CD4-positive, alpha-beta T cell treated with Interleukin-4 for 1 hour (primary cell): Measurements from ENCODE around the gene PPL.

Experiments used
- DNase-seq, 2 donors: peaks; one replicate each; pipeline ENCODE4 v3.0.0-alpha.2; 2020 to 2022

Gene PPL

DNA sequence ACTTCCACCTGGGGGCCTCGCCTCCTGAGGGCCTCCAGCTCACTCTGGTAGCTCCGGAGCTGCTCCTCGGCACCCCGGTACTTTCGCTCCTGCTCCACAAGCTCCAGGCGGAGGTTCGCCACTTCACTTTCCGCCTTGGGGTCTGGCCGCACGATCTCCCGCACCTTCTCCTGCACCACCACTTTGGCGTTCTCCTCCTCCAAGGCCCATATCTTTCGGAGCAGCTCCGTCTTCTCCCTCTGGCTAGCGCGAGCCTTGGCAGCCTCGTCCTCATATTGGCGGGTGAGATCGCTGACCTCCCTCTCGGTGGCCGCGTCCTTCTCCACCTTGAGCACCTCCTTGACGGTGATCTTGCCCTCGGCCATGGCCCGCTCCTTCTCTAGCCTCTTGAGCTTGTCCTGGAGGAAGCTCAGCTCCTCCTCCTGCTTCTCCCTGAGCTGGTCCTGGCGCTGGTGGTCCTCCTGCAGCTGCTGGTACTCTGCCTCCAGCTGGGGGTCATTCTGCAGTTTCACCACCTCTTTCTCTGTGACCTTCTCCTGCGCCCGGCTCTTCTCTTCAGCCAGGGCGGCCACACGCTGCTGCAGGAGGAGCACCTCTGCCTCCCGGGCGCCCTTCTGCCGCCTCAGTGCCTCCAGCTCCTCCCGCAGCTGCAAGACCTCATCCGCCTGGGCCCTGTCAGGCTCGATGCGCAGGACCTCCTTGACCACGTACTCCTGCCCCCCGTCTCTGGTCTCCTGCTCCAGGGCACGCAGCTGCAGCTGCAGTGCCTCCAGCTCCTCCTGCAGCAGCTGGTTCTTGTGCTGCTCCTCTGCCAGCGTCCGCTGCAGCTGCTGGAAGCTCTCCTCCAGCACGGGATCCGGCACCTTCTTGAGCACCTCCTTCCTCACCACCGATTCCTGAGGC, 51.7 kb downstream of the PPL start:
- DNase-seq, result no peak

DNA sequence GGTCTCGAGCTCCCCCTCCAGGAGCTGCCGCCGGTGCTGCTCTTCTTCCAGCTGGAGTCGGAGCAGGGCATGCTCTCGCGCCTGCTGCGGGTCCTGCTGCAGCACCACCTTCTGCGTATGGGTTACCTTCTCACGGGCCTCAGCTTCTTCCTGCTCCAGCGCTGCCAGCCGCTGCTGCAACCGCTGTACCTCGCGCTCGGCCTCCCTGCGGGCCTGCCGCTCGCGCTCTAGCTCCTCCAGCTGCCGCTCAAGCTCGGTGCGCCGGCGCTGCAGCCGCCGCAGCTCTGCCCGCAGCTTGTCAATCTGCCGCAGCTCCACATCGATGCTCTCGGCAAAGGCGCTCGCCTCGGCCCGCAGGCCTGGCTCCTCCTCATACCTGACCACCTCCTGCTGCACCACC, 52.7 kb downstream of the PPL start:
- DNase-seq, result no peak

DNA sequence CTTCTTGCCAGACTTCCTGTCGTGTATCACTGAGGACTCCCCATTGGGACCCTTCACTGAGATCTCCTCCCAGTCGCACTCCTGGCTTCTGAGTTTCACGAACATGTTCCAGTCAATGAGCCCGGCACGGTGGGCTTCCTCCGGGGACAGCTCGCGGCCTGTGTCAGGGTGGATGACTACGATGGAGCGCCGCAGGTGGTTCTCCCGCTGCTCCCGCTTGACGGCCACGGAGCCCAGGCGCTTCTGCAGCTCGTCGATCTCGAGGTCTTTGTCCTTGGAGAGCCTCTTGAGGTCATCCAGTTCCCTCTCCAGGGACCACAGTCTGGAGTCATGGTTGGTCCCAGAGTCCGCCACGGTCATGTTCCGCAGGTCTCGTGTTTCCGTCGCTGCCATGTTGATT, 53.4 kb downstream of the PPL start:
- no peak for DNase-seq

DNA sequence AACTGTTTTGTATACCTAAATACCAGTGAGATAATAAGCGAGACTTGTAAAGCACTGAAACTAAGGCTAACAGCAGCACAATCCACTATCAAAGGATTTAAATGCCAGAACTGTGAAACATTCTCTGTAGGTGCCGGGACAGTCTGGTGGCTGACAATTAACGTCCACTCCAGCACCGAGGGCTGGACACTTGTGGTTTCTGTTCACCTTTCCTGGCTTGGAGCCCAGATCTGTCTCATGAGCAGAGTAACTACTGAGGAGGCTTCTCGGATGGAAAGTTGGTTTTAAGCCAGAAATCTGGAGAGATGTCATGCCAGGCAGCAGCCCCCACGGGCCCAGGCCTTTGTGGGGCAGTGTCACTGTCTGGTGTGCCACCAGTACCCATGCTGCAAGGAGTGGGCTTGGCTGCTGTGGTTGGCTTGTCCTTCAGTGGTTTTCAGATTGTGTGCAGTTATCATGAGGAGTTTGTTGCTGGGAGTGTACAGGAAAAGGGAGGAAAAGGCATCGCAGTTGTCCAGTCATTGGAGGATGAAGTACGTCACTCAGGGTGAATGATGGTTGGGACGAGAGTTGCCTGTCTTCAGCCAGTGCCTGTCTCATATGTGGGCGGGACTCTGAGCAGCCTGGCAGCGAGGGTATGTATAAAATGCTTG, 54.2 kb downstream of the PPL start:
- DNase-seq, result no peak

DNA sequence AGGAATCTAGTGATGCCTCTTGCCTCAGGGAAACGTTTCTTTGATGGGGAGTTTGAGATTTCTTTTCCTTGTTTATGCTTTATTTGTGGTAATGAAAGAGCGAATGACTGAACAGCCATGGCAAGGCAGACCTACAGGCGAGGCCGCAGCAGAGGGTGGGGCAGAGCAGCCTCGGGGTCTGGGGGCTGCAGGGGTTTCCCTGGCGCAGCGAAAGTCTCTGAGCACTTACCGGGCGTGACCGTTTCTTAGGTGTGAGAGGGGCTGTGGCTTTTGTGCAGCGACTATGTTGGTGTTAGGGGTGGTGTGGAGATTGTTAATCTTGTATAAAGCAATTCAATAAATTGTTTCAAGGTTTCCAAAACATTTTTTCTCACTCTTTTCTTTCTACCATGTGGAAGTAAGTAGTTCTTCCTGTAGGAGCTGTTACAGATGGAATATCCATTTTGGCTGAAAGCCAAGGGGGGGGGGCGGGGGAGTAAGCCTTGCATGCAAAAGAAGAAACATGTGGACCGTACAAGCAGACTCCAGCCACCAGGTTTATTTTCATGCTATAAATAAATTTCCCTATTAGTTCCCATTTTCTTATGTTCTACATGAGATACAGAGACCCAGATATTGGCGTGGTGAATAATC, 54.8 kb downstream of the PPL start:
- DNase-seq, result no peak

DNA sequence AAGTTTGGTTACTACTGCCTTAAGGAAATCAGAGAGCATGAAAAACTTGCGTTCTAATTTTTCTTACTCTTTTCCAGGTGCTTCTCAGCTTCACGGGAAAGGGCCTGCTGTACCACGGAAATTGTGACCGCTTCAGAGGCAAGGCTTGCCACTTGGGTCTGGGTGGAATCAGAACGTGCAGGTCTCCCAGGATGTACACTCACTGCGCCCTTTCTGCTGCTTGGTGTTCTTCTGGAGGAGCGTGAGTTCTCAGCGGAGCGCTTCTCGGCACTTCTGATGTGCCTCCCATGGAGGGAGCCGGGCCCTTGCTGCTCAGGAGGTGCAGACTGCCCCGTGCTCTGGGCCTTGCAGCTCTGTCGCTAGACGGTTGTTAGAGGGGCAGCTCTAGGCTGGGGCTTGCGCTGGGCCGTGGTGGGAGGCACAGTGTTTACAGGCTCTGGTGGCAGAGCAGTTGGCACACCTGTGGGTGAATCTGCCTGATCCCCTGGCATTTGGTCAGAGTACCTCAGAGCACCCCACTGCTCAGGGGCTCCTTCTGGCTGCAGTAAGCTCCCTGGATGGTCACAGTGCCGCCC, 56.9 kb downstream of the PPL start:
- DNase-seq, result no peak

DNA sequence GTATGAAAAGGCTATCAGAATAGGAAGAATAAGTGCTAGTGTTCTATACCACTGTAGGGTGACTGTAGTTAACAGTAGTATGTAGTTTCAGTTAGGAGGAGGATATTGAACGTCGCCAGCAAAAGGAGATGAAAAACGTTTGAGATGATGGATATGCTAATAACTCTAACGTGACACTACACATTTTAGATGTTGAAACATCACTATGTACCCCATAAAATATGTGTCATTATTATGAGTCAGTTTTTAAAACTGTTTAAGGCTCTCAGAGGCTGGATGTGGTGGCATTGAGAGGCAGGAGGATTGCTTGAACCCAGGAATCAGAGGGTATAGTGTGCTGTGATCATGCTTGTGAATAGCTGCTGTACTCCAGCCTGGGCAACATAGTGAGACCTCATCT, 57.9 kb downstream of the PPL start:
- no peak for DNase-seq

DNA sequence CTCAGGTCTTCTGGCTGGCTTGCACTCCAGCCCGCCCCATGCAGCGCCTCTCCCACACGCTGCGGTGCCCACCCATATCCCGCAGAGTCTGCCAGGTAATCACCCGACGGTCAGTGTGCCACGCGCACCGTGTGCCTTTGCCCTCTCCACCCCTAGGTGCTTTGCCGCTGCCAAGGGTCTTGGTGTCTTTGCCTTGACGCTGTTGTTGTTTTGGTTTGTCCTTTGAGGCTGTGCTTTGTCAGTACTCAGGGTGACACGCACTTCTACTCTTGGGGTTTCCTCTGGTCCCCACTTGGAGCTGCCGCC, 59.6 kb downstream of the PPL start:
- DNase-seq, result no peak

DNA sequence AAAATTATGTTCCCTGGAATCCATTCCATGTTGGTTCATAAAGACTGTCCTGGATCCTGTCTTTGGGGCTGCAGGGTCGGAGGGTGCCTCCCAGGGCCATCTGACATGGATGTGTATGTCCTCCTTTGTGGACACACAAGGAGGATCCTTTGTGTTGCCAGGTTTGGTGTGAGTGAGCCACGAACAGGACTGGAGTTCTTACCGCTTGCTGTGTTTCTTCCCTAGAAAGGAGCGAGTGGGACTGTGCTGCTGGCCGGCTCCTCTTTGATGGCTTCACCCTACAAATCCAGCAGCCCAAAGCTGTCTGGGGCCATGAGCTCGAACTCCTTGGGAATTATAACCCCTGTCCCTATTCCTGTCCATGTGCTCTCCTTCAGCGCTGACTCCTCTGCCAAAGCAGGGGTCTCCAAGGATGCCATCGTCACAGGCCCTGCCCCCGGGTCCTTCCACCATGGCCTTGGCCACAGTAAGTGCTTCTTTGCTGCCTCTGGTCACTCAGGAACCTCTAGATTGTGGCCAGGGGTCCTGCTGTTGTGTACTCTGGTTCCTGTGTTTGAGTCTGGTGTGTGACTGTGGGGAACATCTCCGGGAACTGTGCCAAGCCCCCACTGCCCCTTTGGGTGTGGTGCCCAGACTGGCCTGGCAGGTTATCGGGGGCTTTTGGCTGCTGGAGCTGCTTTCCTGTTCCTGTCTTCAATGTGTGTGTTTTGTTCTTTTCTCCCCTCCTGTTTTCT, 60.1 kb downstream of the PPL start:
- no peak for DNase-seq

DNA sequence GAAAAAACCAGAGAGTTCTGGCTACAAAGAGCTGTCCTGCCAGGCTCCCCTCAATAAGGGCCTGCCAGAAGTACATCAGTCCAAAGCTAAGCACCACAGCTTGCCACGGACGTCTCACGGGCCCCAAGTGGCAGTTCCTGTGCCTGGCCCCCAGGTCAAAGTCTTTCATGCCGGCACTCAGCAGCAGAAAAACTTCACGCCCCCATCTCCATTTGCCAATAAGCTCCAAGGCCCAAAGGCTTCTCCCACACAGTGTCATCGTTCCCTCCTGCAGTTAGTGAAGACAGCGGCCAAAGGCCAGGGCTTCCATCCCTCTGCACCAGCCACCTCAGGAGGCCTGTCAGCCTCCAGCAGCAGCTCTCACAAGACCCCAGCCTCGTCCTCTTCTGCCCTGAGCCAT, 62.3 kb downstream of the PPL start:
- DNase-seq, result no peak

DNA sequence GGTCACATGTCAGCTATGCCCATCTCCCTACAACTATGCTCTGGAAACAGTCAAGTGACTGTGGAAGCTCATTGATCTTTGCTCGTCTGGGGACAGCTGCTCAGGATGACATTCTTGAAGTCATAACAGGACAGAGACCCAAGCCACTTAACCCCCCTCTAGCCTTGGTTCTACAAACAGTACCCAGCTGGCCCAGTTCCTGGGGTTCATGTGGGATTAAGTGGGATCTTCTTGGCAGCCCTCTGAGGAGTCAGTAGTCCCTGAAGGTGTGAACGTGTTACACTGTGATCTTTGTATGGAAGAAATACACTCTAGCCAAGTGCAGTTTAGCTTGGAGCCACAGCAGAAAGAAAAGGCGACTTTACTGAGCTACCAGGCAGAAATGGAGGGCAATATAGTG, 63.9 kb downstream of the PPL start:
- DNase-seq, result no peak

DNA sequence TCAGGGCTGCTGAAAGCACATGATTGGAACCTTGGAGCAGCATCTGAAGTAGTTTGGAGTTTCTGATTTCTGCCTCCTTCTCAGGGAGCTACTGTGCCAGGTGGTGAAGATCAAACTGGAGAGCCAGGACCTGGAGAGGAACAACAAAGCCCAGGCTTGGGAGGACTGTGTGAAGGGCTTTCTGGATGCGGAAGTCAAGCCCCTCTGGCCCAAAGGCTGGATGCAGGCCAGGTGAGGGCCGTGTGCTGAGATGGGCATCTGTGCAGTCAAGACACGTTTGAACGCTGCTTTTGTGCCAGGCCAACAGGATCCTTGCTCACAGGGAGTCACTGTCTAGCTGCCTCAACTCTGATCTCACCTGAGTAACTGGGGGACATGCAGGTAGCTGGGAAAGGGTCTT, 65.9 kb downstream of the PPL start:
- DNase-seq, result no peak

DNA sequence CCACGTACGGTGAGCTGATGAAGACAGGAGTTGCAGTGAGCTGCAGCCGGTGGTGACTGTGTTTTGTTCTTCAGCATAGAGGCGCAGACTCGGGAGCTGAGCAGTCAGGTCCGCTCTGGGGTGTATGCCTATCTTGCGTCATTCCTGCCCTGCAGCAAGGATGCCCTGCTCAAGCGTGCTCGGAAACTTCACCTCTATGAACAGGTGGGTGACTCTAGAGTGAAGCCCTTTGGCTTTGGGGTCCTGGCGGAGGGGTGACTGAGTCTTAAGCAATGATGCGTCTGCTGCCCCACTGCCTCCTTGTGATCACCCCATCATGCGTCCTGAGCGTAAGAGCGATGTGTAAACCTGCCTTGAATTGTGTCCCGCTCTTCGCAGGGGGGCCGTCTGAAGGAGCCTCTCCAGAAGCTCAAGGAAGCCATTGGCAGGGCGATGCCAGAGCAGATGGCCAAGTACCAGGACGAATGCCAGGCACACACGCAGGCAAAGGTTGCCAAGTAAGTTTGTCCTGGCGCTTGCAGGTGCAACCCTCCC, 66.7 kb downstream of the PPL start:
- DNase-seq, result no peak

DNA sequence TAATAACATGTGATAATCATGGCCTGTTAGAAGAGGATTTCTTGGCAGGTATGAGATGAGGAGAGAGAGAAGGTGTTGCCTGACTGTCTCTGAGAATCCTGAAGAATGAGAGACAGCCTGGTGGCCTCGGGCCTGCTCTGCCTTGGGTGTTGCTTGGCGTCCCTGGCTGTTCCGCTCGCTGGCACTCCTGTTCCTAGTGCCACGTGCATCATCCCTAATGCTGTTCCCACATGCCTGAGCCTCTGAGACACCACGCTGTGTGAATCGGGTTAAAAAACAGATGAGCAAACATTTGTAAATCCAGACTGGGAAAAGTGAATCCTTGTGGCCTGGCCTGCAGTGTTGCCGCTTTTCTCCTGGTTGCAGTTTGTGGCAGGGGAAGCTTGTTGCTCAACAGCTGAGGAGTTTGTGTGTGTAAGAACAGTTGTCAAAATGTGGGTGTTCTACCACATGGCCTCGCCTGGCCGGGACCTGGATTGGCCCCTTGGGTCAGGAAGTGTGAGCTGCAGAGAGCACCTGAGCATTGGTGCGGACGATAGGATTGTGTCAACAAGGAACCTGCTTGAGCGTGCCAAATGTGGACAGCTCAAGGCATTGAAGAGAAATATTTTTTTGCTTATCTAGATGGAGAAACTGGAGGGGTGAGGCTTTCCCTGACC, 67.7 kb downstream of the PPL start:
- no peak for DNase-seq

DNA sequence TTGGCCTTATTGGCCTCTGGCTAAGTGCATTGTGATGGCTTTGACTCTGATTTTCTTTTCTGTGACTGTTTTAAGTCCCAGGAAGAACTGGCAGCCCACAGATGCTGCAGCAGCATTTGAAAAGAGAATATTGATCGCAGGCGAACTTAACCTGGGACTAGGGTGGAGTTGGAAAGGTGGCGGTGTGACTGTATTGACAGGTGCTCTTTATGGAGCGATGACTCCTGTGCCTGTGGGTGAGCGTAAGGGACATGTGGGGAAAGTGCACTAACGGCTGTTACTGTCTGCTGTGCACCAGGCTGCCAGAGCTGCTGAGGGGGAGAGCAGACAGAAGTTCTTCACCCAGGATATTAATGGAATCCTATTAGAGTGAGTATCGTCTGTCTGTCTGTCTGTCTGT, 68.4 kb downstream of the PPL start:
- no peak for DNase-seq

DNA sequence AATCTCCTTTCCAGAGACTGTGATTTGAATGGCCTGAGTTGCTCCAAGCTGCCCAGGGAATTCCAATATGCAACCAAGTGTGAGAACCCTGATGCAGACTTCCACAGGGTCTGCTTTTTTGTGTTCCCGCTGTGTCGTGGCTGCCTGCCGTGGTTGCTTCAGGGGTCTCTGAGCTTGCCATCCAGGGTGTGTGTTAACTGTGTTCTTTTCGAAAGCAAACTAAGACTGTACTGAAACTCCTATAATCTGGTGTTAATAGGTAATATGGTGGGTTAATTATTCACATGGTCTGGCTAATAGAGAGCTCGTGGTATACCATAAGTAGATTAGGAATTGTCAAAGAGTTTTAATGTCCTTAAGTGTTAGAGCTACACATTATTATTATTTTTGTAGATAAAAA, 68.9 kb downstream of the PPL start:
- no peak for DNase-seq

DNA sequence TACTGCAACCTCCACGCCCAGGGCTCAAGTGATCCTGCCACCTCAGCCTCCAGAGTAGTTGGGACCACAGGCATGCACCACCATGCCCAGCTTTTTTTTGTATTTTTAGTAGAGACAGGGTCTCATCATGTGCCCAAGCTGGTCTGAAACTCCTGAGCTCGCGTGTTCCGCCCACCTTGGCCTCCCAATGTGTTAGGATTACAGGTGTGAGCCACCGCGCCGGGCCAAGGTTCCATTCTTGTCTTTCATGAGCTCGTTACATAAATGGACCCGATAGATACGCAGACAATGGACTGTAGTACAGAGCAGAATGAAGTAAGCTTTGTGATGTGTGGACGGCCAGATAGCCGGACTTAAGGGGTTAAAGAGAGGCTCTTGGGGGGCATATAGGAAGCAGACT, 70.4 kb downstream of the PPL start:
- DNase-seq, result no peak

DNA sequence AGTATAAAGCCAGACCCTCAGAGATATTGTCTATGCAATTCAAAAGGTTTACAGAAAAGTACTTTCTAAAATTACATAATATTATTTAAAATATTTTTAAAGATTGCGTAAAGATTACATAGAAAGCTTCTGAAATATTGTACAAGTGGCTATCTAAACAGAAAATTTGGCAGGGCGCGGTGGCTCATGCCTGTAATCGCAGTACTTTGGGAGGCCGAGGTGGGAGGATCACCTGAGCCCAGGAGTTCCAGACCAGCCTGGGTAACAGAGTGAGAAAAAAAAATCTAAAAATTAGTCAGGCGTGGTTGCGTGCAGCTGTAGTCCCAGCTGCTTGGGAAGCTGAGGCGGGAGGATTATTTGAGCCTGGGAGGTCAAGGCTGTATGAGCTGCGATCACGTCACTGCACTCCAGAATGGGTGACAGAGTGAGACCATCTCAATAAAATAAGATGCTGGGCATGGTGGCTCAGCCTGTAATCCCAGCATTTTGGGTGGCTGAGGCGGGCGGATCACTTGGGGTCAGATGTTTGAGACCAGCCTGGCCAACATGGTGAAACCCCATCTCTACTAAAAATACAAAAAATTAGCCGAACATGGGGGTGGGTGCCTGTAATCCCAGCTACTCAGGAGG, 71.6 kb downstream of the PPL start:
- no peak for DNase-seq

DNA sequence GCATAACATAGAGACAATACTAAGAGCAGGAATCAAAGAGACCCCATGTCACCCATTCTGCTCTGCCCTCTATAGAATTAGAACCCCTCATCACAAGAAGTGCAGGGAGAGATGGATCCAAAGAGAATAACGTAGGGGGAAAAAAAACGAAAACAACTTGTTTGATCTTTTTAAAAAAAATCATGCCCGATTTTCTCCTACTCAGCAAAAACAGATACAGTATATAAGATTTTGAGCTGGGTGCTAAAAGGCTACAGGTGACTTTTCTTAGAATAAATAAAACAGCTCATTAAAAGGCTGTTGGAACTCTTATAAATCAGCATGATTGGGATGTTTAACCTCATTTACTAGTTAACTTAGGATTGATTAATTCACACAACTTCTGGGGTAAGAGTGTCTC, 72.2 kb downstream of the PPL start:
- no peak for DNase-seq

DNA sequence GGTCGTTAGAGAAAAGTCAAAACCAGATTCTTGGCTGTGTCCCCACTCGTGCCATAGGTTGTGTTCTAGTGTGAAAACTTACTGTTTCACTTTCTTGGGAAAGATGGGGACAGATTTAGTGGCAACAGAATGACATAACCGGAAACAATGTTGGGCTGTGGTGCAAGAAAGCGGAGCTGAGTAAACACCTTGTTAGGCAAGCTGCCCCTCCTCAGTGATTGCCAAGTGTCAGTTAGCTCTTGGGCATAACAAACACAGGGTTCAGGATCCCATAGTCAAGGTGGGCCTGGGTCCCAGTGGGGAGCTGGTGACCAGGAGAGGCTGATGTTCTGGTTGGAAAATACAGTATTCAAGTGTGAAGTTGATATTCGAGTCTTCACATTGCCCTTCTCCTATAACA, 74.3 kb downstream of the PPL start:
- DNase-seq, result peak in 1 of 2 donors; percentile 15

DNA sequence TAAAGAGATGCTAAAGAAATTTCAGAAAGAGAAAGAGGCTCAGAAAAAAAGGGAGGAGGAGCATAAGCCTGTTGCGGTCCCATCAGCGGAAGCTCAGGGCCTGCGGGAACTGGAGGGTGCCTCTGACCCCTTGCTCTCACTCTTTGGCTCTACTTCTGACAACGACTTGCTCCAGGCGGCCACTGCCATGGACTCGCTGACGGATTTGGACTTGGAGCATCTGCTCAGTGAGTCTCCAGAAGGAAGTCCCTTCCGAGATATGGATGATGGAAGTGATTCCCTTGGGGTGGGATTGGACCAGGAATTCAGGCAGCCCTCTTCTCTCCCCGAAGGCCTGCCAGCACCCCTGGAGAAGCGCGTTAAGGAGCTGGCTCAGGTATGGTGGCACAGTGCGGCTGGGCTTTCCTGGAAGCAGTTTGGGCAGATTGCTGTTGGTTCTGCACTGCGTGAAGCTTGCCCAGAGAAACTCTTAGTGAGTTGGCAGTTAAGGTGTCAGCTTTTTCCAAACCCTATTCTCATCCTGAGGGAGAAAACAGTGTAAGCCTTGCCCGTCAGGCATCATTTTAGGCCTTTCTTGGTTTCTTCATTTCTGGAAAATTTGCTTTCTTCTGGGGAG, 76.1 kb downstream of the PPL start:
- DNase-seq, result no peak

DNA sequence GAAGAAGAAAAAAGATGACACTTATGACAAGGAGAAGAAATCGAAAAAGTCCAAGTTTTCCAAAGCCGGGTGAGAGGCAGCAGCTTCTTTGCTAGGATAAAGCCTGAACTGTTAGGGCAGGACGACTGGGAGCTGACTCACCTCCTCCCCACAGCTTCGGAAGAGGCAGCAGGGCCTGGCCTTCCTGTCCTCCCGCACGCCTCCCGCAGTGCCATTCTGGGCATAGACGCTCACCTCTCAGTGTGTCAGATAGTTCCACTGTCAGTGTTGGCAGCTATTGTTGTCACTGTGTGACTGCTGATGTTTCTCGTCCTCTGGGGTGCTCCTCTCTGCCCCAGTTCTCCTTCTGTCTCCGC, 77.1 kb downstream of the PPL start:
- no peak for DNase-seq
